ENCODE results near the gene SNX32.

The SNX32 gene

DNA sequence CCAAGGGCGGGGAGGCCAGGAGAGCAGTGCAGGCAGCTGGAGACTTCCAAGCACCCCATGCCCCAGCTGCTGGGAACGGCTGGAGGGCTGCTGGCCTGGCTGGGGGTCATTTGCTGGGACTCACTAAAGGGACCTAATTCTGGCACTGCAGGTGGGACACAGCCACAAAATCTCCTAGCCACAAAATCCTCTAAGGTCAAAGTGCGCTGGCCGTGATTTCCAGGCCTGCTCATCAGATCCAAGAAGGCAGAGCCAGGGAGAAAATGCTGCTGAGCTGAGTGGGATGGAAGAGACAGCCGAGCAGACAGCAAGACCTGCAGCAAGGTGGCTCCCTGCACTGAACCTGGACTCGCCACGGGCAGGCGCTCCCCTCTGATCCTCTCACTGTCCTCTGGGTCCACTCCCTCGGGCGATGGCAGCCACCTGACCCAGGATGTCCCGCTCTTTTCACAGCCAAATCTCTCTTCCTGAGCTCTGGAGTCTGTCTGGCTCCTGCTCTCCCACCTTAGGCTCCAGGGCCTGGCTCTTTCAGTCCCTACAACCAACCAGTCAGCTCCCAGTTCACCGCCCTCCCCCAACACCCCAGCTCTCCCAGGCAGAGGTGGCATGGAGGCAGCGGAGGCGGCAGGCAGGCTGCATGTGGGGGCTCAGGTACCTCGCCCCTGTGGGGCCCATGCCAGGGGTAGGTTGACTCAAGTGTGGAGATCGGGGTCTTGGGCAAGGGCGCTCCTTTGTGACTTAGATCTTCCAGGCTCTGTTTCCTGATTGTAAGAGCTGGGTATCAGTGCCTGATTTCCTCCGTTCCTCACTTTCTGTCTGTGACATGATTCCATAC, 32.4 kb upstream of the SNX32 start:
- Histone ChIP-seq H2AK5ac (ENCODE audit: low read length, severe bottlenecking) (no peak overlapping the region), H3K9me3 (ENCODE audit: control insufficient read depth, low read length) (no peaks in the 10 kb centered on the region), H2BK5ac (ENCODE audit: low read depth, low read length, poor library complexity, severe bottlenecking) (no peak overlapping the region), H2BK12ac (ENCODE audit: low read length in 2 of 2) (no peak overlapping the region), H4K91ac (ENCODE audit: low read length) (no peak overlapping the region), H3K18ac (ENCODE audit: low read depth in 1 of 2, low read length in 2 of 2) (no peak overlapping the region), H2AFZ (ENCODE audit: low read depth, low read length) (no peak overlapping the region), H3K4me3 (ENCODE audit: insufficient read depth in 1 of 2, low read depth in 1 of 2, low read length in 2 of 2) (no peak overlapping the region), H3K4me2 (ENCODE audit: low read length, poor library complexity, severe bottlenecking) (no peak overlapping the region), H3K27me3 (ENCODE audit: control insufficient read depth in 1 of 2, insufficient read depth in 1 of 2, low read length in 2 of 2) (peaks cover 42 to 65% of the 10 kb centered on the region in 2 experiments), H3K14ac (ENCODE audit: low read length in 2 of 2) (no peak overlapping the region), H3K4ac (ENCODE audit: low read depth in 1 of 2, low read length in 2 of 2) (no peak overlapping the region), H3K23ac (ENCODE audit: low read length in 2 of 2) (no peak overlapping the region), H4K8ac (ENCODE audit: low read length) (no peak overlapping the region), H2BK15ac (ENCODE audit: low read depth, poor library complexity, severe bottlenecking) (no peak overlapping the region), H3K4me1 (ENCODE audit: control insufficient read depth, insufficient read depth, low read depth, low read length) (peaks cover 4% of the 10 kb centered on the region), H3K36me3 (ENCODE audit: control insufficient read depth in 1 of 2, insufficient read depth in 2 of 2, low read depth in 1 of 2, low read length in 2 of 2) (no peaks in the 10 kb centered on the region), H2BK120ac (ENCODE audit: low read depth, low read length) (no peak overlapping the region), H3K27ac (ENCODE audit: low read length, poor library complexity, severe bottlenecking) (no peak overlapping the region), H3K79me1 (replicated peaks; ENCODE audit: low read length, poor library complexity, severe bottlenecking) (no peaks in the 10 kb centered on the region), H3K9ac (ENCODE audit: low read length) (no peak overlapping the region)
- DNase-seq, result no peak
- 85% methylated on average over 16 of the region's 18 CpGs for whole genome bisulfite sequencing

DNA sequence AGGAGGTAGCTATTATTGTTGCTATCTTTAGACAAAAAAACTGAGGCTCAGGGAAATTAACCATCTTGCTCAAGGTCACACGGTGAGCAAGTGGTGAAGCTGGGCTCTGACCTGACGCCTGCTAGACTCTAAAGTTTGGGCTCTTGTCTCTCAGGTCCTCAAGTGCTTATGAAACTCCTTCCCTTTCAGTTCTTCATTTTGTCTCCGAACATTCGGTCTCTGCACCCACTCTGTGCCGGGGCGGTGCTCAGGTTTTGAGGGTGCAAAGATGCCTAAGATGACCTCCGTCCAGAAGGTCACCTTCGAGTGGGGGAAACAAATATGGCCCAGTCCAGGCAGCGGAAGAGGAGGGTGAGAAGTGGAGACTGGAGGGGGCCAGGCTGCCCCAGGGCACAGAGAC, 30.9 kb upstream of the SNX32 start:
- Histone ChIP-seq H3K27me3 (ENCODE audit: control insufficient read depth in 1 of 2, insufficient read depth in 1 of 2, low read length in 2 of 2) (peaks cover 37 to 54% of the 10 kb centered on the region in 2 experiments), H2BK15ac (ENCODE audit: low read depth, poor library complexity, severe bottlenecking) (no peak overlapping the region), H3K23ac (ENCODE audit: low read length in 2 of 2) (no peak overlapping the region), H3K36me3 (ENCODE audit: control insufficient read depth in 1 of 2, insufficient read depth in 2 of 2, low read depth in 1 of 2, low read length in 2 of 2) (no peaks in the 10 kb centered on the region), H4K8ac (ENCODE audit: low read length) (no peak overlapping the region), H3K4me1 (ENCODE audit: control insufficient read depth, insufficient read depth, low read depth, low read length) (peaks cover 3% of the 10 kb centered on the region), H2BK12ac (ENCODE audit: low read length in 2 of 2) (no peak overlapping the region), H3K4me3 (ENCODE audit: insufficient read depth in 1 of 2, low read depth in 1 of 2, low read length in 2 of 2) (no peak overlapping the region), H3K18ac (ENCODE audit: low read depth in 1 of 2, low read length in 2 of 2) (no peak overlapping the region), H3K27ac (ENCODE audit: low read length, poor library complexity, severe bottlenecking) (no peak overlapping the region), H3K9me3 (ENCODE audit: control insufficient read depth, low read length) (no peaks in the 10 kb centered on the region), H3K79me1 (replicated peaks; ENCODE audit: low read length, poor library complexity, severe bottlenecking) (no peaks in the 10 kb centered on the region), H2BK120ac (ENCODE audit: low read depth, low read length) (no peak overlapping the region), H2BK5ac (ENCODE audit: low read depth, low read length, poor library complexity, severe bottlenecking) (no peak overlapping the region), H3K4me2 (ENCODE audit: low read length, poor library complexity, severe bottlenecking) (no peak overlapping the region), H4K91ac (ENCODE audit: low read length) (no peak overlapping the region), H2AK5ac (ENCODE audit: low read length, severe bottlenecking) (no peak overlapping the region), H3K14ac (ENCODE audit: low read length in 2 of 2) (no peak overlapping the region), H3K4ac (ENCODE audit: low read depth in 1 of 2, low read length in 2 of 2) (no peak overlapping the region), H3K9ac (ENCODE audit: low read length) (no peak overlapping the region), H2AFZ (ENCODE audit: low read depth, low read length) (no peak overlapping the region)
- DNase-seq, result no peak
- WGBS, result 96% methylated on average over 7 of the region's 9 CpGs

DNA sequence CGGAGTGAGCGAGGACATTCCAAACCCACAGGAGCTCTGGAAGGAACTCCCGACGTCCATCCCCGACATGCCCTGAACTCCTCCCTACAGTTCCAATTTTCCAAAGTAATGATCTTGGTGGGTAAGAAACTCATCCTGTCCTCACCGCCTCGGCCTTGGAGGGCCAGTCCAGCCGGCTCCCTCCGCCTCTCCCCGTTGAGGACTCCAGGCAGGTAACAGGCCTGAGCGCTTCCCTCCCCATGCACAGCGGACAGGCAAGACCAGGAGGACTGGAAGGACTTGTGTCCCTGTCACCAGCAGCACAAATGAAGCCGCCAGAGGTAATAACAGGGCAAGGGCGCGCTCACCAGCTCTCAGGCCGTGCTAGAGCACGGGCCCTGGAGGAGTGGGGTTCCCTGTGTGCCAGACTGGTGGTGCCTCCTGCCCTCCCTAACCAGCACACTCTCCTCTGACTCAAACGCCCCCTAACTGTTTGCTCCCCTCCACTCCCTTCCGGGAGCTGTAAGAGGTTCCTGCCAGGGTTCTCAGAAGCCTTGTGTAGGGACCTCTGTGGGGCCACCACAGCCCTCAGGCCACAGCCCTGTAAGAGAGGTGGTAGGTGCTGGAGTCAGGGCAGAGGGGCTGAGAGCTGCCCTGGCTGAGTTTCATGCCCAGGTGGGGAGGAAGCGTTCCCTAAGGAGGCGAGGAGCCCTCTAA, 29.8 kb upstream of the SNX32 start:
- peaks cover 34 to 52% of the 10 kb centered on the region in 2 experiments for H3K27me3 ChIP-seq (ENCODE audit: control insufficient read depth in 1 of 2, insufficient read depth in 1 of 2, low read length in 2 of 2)
- WGBS, result 77% methylated on average over 15 of the region's 21 CpGs
- no peak overlapping the region for H3K27ac ChIP-seq (ENCODE audit: low read length, poor library complexity, severe bottlenecking)
- H3K18ac ChIP-seq (ENCODE audit: low read depth in 1 of 2, low read length in 2 of 2), result no peak overlapping the region
- no peak overlapping the region for H3K9ac ChIP-seq (ENCODE audit: low read length)
- no peak overlapping the region for H3K14ac ChIP-seq (ENCODE audit: low read length in 2 of 2)
- no peak overlapping the region for H2AK5ac ChIP-seq (ENCODE audit: low read length, severe bottlenecking)
- H3K4ac ChIP-seq (ENCODE audit: low read depth in 1 of 2, low read length in 2 of 2), result no peak overlapping the region
- H3K4me2 ChIP-seq (ENCODE audit: low read length, poor library complexity, severe bottlenecking), result no peak overlapping the region
- H3K79me1 ChIP-seq (replicated peaks; ENCODE audit: low read length, poor library complexity, severe bottlenecking), result no peaks in the 10 kb centered on the region
- no peak overlapping the region for H2BK15ac ChIP-seq (ENCODE audit: low read depth, poor library complexity, severe bottlenecking)
- H4K8ac ChIP-seq (ENCODE audit: low read length), result no peak overlapping the region
- H2AFZ ChIP-seq (ENCODE audit: low read depth, low read length), result no peak overlapping the region
- H2BK12ac ChIP-seq (ENCODE audit: low read length in 2 of 2), result no peak overlapping the region
- no peak overlapping the region for H2BK5ac ChIP-seq (ENCODE audit: low read depth, low read length, poor library complexity, severe bottlenecking)
- H3K36me3 ChIP-seq (ENCODE audit: control insufficient read depth in 1 of 2, insufficient read depth in 2 of 2, low read depth in 1 of 2, low read length in 2 of 2), result no peaks in the 10 kb centered on the region
- no peak overlapping the region for H4K91ac ChIP-seq (ENCODE audit: low read length)
- DNase-seq, result no peak
- H3K23ac ChIP-seq (ENCODE audit: low read length in 2 of 2), result no peak overlapping the region
- H3K4me1 ChIP-seq (ENCODE audit: control insufficient read depth, insufficient read depth, low read depth, low read length), result peaks cover 3% of the 10 kb centered on the region
- H2BK120ac ChIP-seq (ENCODE audit: low read depth, low read length), result no peak overlapping the region
- no peaks in the 10 kb centered on the region for H3K9me3 ChIP-seq (ENCODE audit: control insufficient read depth, low read length)
- H3K4me3 ChIP-seq (ENCODE audit: insufficient read depth in 1 of 2, low read depth in 1 of 2, low read length in 2 of 2), result no peak overlapping the region

DNA sequence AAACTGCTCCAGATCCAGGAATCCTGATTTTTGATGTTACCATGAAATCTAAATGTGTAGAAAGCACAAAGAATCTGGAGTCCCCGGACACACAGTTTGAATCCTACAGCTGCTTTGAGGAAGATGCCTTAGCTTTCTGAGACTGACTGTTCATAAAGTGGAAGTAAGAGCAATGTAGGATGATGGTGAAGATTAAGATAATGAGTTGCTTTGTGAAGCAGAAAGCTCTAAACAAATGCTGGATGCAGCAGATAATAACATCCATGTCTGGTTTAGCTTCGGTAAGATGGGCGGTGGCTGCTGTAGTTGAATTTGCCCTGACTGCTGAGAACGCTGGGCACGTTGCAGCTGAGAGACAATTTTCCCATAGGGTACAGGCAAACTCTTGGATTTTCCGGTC, 26.8 kb upstream of the SNX32 start:
- Histone ChIP-seq H3K4me3 (ENCODE audit: insufficient read depth in 1 of 2, low read depth in 1 of 2, low read length in 2 of 2) (no peak overlapping the region), H3K4me1 (ENCODE audit: control insufficient read depth, insufficient read depth, low read depth, low read length) (peaks cover 2% of the 10 kb centered on the region), H3K36me3 (ENCODE audit: control insufficient read depth in 1 of 2, insufficient read depth in 2 of 2, low read depth in 1 of 2, low read length in 2 of 2) (no peaks in the 10 kb centered on the region), H3K18ac (ENCODE audit: low read depth in 1 of 2, low read length in 2 of 2) (no peak overlapping the region), H3K4ac (ENCODE audit: low read depth in 1 of 2, low read length in 2 of 2) (no peak overlapping the region), H2BK5ac (ENCODE audit: low read depth, low read length, poor library complexity, severe bottlenecking) (no peak overlapping the region), H3K23ac (ENCODE audit: low read length in 2 of 2) (no peak overlapping the region), H2AFZ (ENCODE audit: low read depth, low read length) (no peak overlapping the region), H3K4me2 (ENCODE audit: low read length, poor library complexity, severe bottlenecking) (no peak overlapping the region), H2BK12ac (ENCODE audit: low read length in 2 of 2) (no peak overlapping the region), H4K91ac (ENCODE audit: low read length) (no peak overlapping the region), H4K8ac (ENCODE audit: low read length) (no peak overlapping the region), H2BK15ac (ENCODE audit: low read depth, poor library complexity, severe bottlenecking) (no peak overlapping the region), H3K27ac (ENCODE audit: low read length, poor library complexity, severe bottlenecking) (no peak overlapping the region), H3K9ac (ENCODE audit: low read length) (no peak overlapping the region), H3K14ac (ENCODE audit: low read length in 2 of 2) (no peak overlapping the region), H3K9me3 (ENCODE audit: control insufficient read depth, low read length) (no peaks in the 10 kb centered on the region), H3K27me3 (ENCODE audit: control insufficient read depth in 1 of 2, insufficient read depth in 1 of 2, low read length in 2 of 2) (peaks cover 35 to 42% of the 10 kb centered on the region in 2 experiments), H2AK5ac (ENCODE audit: low read length, severe bottlenecking) (no peak overlapping the region), H3K79me1 (replicated peaks; ENCODE audit: low read length, poor library complexity, severe bottlenecking) (no peaks in the 10 kb centered on the region), H2BK120ac (ENCODE audit: low read depth, low read length) (no peak overlapping the region)
- WGBS, result 89% methylated on average over 6 of the region's 6 CpGs
- no peak for DNase-seq
